Measurements from ENCODE around the gene SINHCAF. TPM values are rescaled to one million over a fixed set of nuclear protein-coding genes. Genes with fewer than 3 reads are reported as not detected.

SINHCAF gene
- total RNA-seq, 1 donor from 2014 or later, result 60.4 TPM

GRCh38 chr12:31346267-31346666, 20.3 kb upstream of the SINHCAF start:
- H3K4me3 ChIP-seq, result no peak overlapping the region
- DNase-seq (ENCODE audit: extremely low spot score in 2 of 2), result no peak
- peaks cover 11% of the 10 kb centered on the region for H3K4me1 ChIP-seq
- no peaks in the 10 kb centered on the region for H3K27me3 ChIP-seq
- no peaks in the 10 kb centered on the region for H3K9me3 ChIP-seq
- intact Hi-C loops (cut with DNase I), result no loop called here
- no peak overlapping the region for H3K27ac ChIP-seq
- TF ChIP-seq POLR2AphosphoS5 (IDR thresholded peaks at IDR 0.05; ENCODE audit: insufficient read depth in 1 of 2, low read depth in 1 of 2), result peak in 1 of 2 donors; percentile 50
- TF ChIP-seq, protein P1, sequence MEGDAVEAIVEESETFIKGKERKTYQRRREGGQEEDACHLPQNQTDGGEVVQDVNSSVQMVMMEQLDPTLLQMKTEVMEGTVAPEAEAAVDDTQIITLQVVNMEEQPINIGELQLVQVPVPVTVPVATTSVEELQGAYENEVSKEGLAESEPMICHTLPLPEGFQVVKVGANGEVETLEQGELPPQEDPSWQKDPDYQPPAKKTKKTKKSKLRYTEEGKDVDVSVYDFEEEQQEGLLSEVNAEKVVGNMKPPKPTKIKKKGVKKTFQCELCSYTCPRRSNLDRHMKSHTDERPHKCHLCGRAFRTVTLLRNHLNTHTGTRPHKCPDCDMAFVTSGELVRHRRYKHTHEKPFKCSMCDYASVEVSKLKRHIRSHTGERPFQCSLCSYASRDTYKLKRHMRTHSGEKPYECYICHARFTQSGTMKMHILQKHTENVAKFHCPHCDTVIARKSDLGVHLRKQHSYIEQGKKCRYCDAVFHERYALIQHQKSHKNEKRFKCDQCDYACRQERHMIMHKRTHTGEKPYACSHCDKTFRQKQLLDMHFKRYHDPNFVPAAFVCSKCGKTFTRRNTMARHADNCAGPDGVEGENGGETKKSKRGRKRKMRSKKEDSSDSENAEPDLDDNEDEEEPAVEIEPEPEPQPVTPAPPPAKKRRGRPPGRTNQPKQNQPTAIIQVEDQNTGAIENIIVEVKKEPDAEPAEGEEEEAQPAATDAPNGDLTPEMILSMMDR (IDR thresholded peaks at IDR 0.05), result no peak
- H3K36me3 ChIP-seq, result no peaks in the 10 kb centered on the region

DNA sequence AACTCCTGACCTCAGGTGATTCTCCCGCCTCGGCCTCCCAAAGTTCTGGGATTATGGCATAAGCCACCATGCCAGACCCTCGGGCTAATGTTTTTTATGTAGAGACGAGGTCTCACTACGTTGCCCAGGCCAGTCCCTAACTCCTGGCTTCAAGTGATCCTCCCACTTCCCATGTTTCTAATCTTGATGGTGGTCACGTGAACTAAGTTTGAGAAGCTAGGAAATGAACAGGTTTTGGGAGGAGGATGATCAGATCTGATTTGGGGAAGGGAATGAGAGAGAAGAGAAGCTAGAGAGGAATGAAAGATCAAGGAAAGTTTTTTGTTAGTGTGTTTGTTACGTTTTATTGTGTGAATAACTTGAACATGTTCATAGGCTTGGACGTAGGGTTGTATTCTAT, 17.2 kb upstream of the SINHCAF start:
- DNase-seq (ENCODE audit: extremely low spot score in 2 of 2), result no peak
- Histone ChIP-seq H3K9me3 (no peaks in the 10 kb centered on the region), H3K4me1 (peaks cover 11% of the 10 kb centered on the region), H3K27me3 (no peaks in the 10 kb centered on the region), H3K36me3 (no peaks in the 10 kb centered on the region), H3K27ac (no peak overlapping the region), H3K4me3 (no peak overlapping the region)
- intact Hi-C loops (cut with DNase I), result no loop called here
- TF ChIP-seq POLR2A (IDR thresholded peaks at IDR 0.05), result no peak
- TF ChIP-seq, protein P1 (IDR thresholded peaks at IDR 0.05), result no peak
- TF ChIP-seq POLR2AphosphoS5 (IDR thresholded peaks at IDR 0.05; ENCODE audit: insufficient read depth in 1 of 2, low read depth in 1 of 2), result no peak

DNA sequence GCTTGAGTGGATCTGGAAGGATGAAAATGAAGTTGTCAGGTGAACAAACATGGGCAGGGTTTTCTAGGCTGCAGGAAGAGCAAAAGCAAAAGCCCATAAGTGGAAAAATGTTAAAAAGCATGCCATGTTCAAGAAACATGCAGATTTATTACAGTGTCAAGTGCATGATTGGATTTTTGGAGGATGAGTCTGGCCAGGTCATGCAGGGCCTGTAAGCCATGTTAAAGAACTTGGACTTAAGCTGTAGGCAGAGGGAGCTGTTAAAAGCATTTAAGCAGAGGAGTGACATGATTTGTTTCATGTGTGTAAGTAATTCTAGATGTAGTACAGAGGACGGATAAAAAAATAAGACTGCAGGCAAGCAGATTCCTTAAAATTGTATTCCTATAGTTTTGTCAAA, 16.3 kb upstream of the SINHCAF start:
- Histone ChIP-seq H3K27ac (no peak overlapping the region), H3K9me3 (no peaks in the 10 kb centered on the region), H3K4me1 (peaks cover 11% of the 10 kb centered on the region), H3K4me3 (no peak overlapping the region), H3K27me3 (no peaks in the 10 kb centered on the region), H3K36me3 (no peaks in the 10 kb centered on the region)
- DNase-seq (ENCODE audit: extremely low spot score in 2 of 2), result no peak
- intact Hi-C loops (cut with DNase I), result no loop called here
- TF ChIP-seq POLR2A (IDR thresholded peaks at IDR 0.05) (no peak), POLR2AphosphoS5 (IDR thresholded peaks at IDR 0.05; ENCODE audit: insufficient read depth in 1 of 2, low read depth in 1 of 2) (no peak)
- TF ChIP-seq, protein P1 (IDR thresholded peaks at IDR 0.05), result no peak

DNA sequence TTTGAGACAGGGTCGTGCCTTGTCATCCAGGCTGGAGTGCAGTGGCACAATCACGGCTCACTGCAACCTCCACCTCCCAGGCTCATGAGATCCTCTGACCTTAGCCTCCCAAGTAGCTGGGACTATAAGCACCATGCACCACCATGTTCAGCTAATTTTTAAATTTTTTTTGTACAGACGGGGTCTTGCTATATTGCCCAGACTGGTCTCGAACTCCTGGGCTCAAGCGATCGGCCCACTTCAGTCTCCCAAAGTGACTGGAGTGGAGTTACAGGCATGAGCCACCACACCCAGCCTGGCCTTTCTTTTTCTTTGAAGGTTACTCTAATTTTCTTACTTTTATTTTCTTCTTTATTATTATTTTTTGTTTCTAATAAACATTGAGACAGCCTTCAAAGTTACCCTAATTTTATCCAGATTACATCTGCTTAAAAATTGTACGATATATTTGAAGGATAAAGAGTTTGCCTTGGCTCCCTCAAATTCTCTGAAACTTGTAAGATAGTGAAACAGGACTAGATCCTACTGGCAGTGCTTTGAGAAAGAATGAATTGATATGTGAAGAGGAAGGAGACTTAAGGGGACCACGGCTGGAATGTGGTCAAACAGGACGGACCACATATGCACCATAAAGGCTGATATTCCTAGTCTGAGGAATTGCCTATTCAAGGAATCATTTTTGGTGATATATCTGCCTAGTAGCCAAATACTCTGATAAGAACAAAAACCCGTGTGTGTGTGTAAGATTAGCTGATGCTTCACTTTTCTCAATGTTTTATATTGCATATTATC, 14.1 kb upstream of the SINHCAF start:
- intact Hi-C loops (cut with DNase I), result no loop called here
- H3K4me3 ChIP-seq, result no peak overlapping the region
- TF ChIP-seq POLR2AphosphoS5 (IDR thresholded peaks at IDR 0.05; ENCODE audit: insufficient read depth in 1 of 2, low read depth in 1 of 2) (no peak), POLR2A (IDR thresholded peaks at IDR 0.05) (no peak)
- TF ChIP-seq, protein P1 (IDR thresholded peaks at IDR 0.05), result no peak
- H3K27ac ChIP-seq, result no peak overlapping the region
- H3K4me1 ChIP-seq, result no peaks in the 10 kb centered on the region
- H3K27me3 ChIP-seq, result no peaks in the 10 kb centered on the region
- DNase-seq (ENCODE audit: extremely low spot score in 2 of 2), result no peak
- H3K36me3 ChIP-seq, result no peaks in the 10 kb centered on the region
- H3K9me3 ChIP-seq, result no peaks in the 10 kb centered on the region

GRCh38 chr12:31337952-31338351, 12.0 kb upstream of the SINHCAF start:
- H3K36me3 ChIP-seq, result no peaks in the 10 kb centered on the region
- H3K4me1 ChIP-seq, result no peaks in the 10 kb centered on the region
- H3K27me3 ChIP-seq, result no peaks in the 10 kb centered on the region
- no peak overlapping the region for H3K27ac ChIP-seq
- H3K4me3 ChIP-seq, result no peak overlapping the region
- intact Hi-C loops (cut with DNase I), result no loop called here
- TF ChIP-seq POLR2AphosphoS5 (IDR thresholded peaks at IDR 0.05; ENCODE audit: insufficient read depth in 1 of 2, low read depth in 1 of 2) (no peak), POLR2A (IDR thresholded peaks at IDR 0.05) (no peak)
- TF ChIP-seq, protein P1 (IDR thresholded peaks at IDR 0.05), result no peak
- no peaks in the 10 kb centered on the region for H3K9me3 ChIP-seq
- DNase-seq (ENCODE audit: extremely low spot score in 2 of 2), result no peak

All from vagina (tissue), 2 donors.